NT2/D1 (cell line): ENCODE measurements around the gene CCDC146.
"Not testable (repeated sequence)": the region's sequence is repeated elsewhere in the genome, so short reads cannot be mapped to it uniquely, and the experiment has no call there.

Source experiments
- DNase-seq: peaks from one replicate; pipeline ENCODE4 v3.0.0-alpha.2; 2011; ENCODE audit warnings: low read depth, low spot score
- H3K27me3 ChIP-seq: 2 replicates; pipeline ENCODE4 v1.6.0; 2011; ENCODE audit warnings: mild to moderate bottlenecking; ENCODE audit not compliant: insufficient read length, insufficient read depth
- H3K36me3 ChIP-seq: 2 replicates; pipeline ENCODE4 v1.6.1; 2011; ENCODE audit warnings: mild to moderate bottlenecking, low read length, mixed read lengths; ENCODE audit not compliant: insufficient read depth, insufficient read length
- H3K4me1 ChIP-seq: 2 replicates; pipeline ENCODE4 v1.5.1; 2011; ENCODE audit not compliant: insufficient read depth, insufficient read length
- H3K4me3 ChIP-seq: 2 replicates; pipeline ENCODE4 v1.5.1; 2011; ENCODE audit warnings: low read depth; ENCODE audit not compliant: insufficient read length
- H3K9ac ChIP-seq: 2 replicates; pipeline ENCODE4 v1.6.0; 2011; ENCODE audit warnings: low read depth; ENCODE audit not compliant: insufficient read length
- H3K9me3 ChIP-seq: 2 replicates; pipeline ENCODE4 v1.5.1; 2011; ENCODE audit warnings: mild to moderate bottlenecking, low read length; ENCODE audit not compliant: insufficient read depth
- SUZ12 ChIP-seq: IDR thresholded peaks from 2 replicates; pipeline ENCODE4 v1.6.1; 2011; ENCODE audit not compliant: insufficient read length, insufficient read depth; ENCODE audit errors: extremely low read depth
- YY1 ChIP-seq: IDR thresholded peaks from 2 replicates; pipeline ENCODE4 v1.6.1; 2011; ENCODE audit not compliant: insufficient read length, insufficient read depth
- ZNF274 ChIP-seq: IDR thresholded peaks from 2 replicates; pipeline ENCODE4 v1.6.1; 2011; ENCODE audit warnings: mild to moderate bottlenecking, low read depth, low read length

Gene CCDC146

GRCh38 chr7:77216181-77216845, 93.9 kb downstream of the CCDC146 start:
- no peak overlapping the region for H3K9ac ChIP-seq

DNA sequence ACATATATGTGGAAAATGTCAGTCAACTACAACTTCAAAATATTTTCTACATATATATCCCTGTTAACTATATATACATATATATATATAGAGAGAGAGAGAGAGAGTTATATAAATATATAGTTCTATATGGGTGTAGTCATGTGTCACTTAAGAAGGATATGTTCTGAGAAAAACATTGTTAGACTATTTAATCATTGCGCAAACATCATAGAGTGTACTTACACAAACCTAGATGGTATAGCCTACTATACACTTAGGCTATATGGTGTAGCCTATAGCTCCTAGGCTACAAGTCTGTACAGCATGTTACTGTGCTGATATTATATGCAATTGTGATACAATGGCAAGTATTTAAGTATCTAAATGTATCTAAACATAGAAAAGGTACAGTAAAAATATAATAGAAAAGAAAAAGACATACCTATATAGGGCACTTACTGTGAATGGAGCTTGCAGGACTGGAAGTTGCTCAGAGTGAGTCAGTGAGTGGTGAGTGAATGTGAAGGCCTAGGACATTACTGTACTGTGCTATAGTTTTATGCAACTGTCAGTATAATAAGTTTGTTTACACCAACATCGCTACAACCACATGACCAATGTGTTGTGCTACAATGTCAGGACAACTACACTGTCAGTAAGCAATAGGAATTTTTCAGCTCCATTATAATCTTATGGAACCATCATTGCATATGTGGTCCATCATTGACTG, 95.2 kb downstream of the CCDC146 start:
- peaks cover 13% of the 10 kb centered on the region for H3K9me3 ChIP-seq
- H3K27me3 ChIP-seq = no peaks in the 10 kb centered on the region
- no peak overlapping the region for H3K9ac ChIP-seq
- TF ChIP-seq YY1 (no peak), ZNF274 (no peak), SUZ12 (no peak)
- DNase-seq = no peak
- no peak overlapping the region for H3K4me3 ChIP-seq
- H3K4me1 ChIP-seq = no peaks in the 10 kb centered on the region
- no peaks in the 10 kb centered on the region for H3K36me3 ChIP-seq

More at GRCh38 chr7:77216181-77216845, 93.9 kb downstream of the CCDC146 start:
- Histone ChIP-seq H3K27me3 (no peaks in the 10 kb centered on the region), H3K4me3 (no peak overlapping the region), H3K4me1 (no peaks in the 10 kb centered on the region), H3K9me3 (peaks cover 13% of the 10 kb centered on the region), H3K36me3 (no peaks in the 10 kb centered on the region)
- no peak for DNase-seq
- TF ChIP-seq ZNF274 (no peak), SUZ12 (no peak), YY1 (no peak)

DNA sequence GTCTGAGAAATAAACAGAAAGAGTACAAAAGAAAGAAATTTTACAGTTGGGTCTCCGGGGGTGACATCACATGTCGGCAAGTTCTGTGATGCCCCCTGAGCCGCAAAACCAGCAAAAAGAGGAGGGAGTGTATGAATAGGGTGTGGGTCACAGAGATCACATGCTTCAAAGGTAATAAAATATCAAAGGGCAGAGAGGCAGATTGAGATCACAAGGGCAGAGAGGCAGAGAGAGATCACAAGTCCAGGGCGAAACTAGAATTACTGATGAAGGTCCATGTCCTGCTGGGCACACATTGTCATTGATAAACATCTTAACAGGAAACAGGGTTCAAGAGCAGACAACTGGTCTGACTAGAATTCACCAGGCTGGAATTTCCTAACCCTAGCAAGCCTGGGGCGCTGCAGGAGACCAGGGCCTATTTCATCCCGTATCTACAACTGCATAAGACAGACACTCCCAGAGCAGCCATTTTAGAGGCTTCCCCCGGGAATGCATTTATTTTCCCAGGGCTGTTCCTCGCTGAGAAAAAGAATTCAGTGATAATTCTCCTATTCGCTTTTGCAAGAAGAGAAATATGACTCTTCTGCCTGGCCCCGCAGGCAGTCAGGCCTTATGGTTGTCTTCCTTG, 97.4 kb downstream of the CCDC146 start:
- not testable (repeated sequence) for DNase-seq, H3K9ac ChIP-seq, H3K36me3 ChIP-seq, H3K4me3 ChIP-seq, H3K27me3 ChIP-seq, H3K4me1 ChIP-seq
- H3K9me3 ChIP-seq = peaks cover 13% of the 10 kb centered on the region

- DNase-seq = no peak
Observed at GRCh38 chr7:77222065-77222464, 99.7 kb downstream of the CCDC146 start.

DNA sequence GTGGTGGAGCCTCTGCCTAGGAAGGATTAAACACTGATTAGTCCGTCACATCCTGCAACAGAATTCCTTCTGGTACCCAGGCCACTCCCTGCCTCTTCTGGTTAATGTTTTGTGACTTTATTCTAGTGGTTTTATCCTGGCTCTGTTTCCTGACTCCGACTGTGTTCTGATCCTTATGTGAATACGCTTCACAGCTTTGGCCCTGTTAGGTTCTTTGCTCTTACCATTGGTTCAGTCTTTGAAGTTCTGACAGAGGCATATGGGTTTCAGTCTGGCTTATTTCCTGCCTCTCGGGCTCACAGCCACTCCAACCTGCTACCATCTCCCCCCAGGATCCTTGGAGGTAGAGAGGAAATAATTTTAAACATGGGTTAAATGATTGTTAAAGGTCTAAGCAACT, 100.4 kb downstream of the CCDC146 start:
- no peak for DNase-seq
- Histone ChIP-seq H3K9ac (no peak overlapping the region), H3K27me3 (no peaks in the 10 kb centered on the region), H3K36me3 (no peaks in the 10 kb centered on the region), H3K4me1 (no peaks in the 10 kb centered on the region), H3K4me3 (no peak overlapping the region), H3K9me3 (peaks cover 13% of the 10 kb centered on the region)
- TF ChIP-seq ZNF274 (no peak), SUZ12 (no peak), YY1 (no peak)

More at GRCh38 chr7:77222065-77222464, 99.7 kb downstream of the CCDC146 start:
- no peak overlapping the region for H3K9ac ChIP-seq
- peaks cover 13% of the 10 kb centered on the region for H3K9me3 ChIP-seq
- H3K36me3 ChIP-seq = no peaks in the 10 kb centered on the region
- H3K4me1 ChIP-seq = no peaks in the 10 kb centered on the region
- TF ChIP-seq SUZ12 (no peak), YY1 (no peak), ZNF274 (no peak)
- H3K4me3 ChIP-seq = no peak overlapping the region
- H3K27me3 ChIP-seq = no peaks in the 10 kb centered on the region

DNA sequence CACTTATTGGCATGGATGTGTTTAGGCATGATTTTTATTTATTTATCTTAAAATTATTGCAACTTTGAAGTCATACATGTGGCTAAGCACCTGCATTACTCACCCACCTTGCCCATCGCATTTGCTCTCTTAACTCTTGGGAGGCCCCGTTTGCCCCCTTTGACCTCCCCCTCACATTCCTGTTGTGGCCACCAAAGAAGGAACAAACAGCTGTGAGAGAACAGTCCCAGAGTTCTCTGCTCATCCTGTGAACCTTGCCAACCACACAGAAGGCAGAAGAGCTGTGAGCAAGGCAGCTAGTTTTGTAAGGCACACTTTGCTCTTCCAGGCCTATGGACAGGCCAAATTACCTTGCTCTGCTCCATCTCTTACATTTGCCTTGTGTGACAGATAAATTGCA, 100.8 kb downstream of the CCDC146 start:
- peaks cover 13% of the 10 kb centered on the region for H3K9me3 ChIP-seq
- no peak for TF ChIP-seq ZNF274
- H3K36me3 ChIP-seq = no peaks in the 10 kb centered on the region
- no peaks in the 10 kb centered on the region for H3K27me3 ChIP-seq
- DNase-seq = no peak
- no peaks in the 10 kb centered on the region for H3K4me1 ChIP-seq
- no peak overlapping the region for H3K4me3 ChIP-seq
- no peak overlapping the region for H3K9ac ChIP-seq

- Histone ChIP-seq H3K9ac (no peak overlapping the region), H3K4me3 (no peak overlapping the region), H3K4me1 (no peaks in the 10 kb centered on the region), H3K36me3 (no peaks in the 10 kb centered on the region), H3K27me3 (no peaks in the 10 kb centered on the region), H3K9me3 (0 out of 2 replicates have a peak, but pooled peaks cover 5% of the 10 kb centered on the region)
- no peak for TF ChIP-seq YY1
- TF ChIP-seq ZNF274 = no peak
- no peak for TF ChIP-seq SUZ12
- DNase-seq = no peak
Observed at GRCh38 chr7:77226357-77226839, 104.0 kb downstream of the CCDC146 start.

DNA sequence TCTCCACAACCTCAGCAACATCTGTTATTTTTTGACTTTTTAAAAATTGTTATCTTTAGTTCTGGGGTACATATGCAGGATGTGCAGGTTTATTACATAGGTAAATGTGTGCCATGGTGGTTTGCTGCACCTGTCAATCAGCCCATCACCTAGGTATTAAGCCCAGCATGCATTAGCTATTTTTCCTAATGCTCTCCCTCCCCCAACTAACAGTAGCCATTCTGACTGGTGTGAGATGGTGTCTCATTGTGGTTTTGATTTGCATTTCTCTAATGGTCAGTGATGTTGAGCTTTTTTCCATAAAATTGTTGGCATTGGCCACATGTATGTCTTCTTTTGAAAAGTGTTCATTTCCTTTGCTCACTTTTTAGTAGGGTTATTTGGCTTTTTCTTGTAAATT, 106.4 kb downstream of the CCDC146 start:
- H3K4me3 ChIP-seq, H3K9me3 ChIP-seq, H3K27me3 ChIP-seq: not testable (repeated sequence)

More for the DNA sequence above, 106.4 kb downstream of the CCDC146 start:
- not testable (repeated sequence) for H3K9ac ChIP-seq, H3K36me3 ChIP-seq, H3K4me1 ChIP-seq, DNase-seq
